Heart left ventricle (tissue), 16 donors: ENCODE measurements around the gene CCDC169. TPM values are rescaled to one million over a fixed set of nuclear protein-coding genes. Genes with fewer than 3 reads are reported as not detected.

Experiments
- ATAC-seq, 4 donors: fragments of 200-7000 bp; cut with Tn5 transposase; one replicate each; pipeline ENCODE4 v1.9.1; 2020 to 2022; ENCODE audit warnings: moderate library complexity in 4 of 4, mild to moderate bottlenecking in 3 of 4, moderate number of reproducible peaks in 1 of 4
- DNase-seq, 5 donors: peaks; one replicate each; pipeline ENCODE4 v3.0.0-alpha.2; 2020
- H3K27ac ChIP-seq, 12 donors: fragments of 200-600 bp; sonication (generic) in 4 of 12; one replicate each; pipeline versions ENCODE4 v1.5.0 to v1.8.0; 2016 to 2022; ENCODE audit warnings: mild to moderate bottlenecking in 2 of 12
- H3K27me3 ChIP-seq, 9 donors: fragments of 200-600 bp; sonication (generic) in 2 of 9; one replicate each; pipeline versions ENCODE4 v1.5.1 to v1.8.0; 2016 to 2022; ENCODE audit warnings: mild to moderate bottlenecking in 3 of 9
- H3K36me3 ChIP-seq, 9 donors: fragments of 200-600 bp; sonication (generic) in 2 of 9; one replicate each; pipeline versions ENCODE4 v1.5.0 to v1.8.0; 2018 to 2022; ENCODE audit warnings: mild to moderate bottlenecking in 2 of 9
- H3K4me1 ChIP-seq, 12 donors: fragments of 200-600 bp; sonication (generic) in 4 of 12; one replicate each; pipeline versions ENCODE4 v1.5.0 to v1.8.0; 2016 to 2022; ENCODE audit warnings: mild to moderate bottlenecking in 3 of 12
- H3K4me3 ChIP-seq, 12 donors: fragments of 200-600 bp; sonication (generic) in 4 of 12; one replicate each; pipeline versions ENCODE4 v1.5.0 to v1.8.0; 2017 to 2022; ENCODE audit warnings: mild to moderate bottlenecking in 9 of 12, moderate library complexity in 4 of 12
- H3K9me3 ChIP-seq, 12 donors: fragments of 200-600 bp; sonication (generic) in 4 of 12; one replicate each; pipeline versions ENCODE4 v1.5.0 to v1.8.0; 2016 to 2022; ENCODE audit warnings: mild to moderate bottlenecking in 1 of 12
- CTCF ChIP-seq, 12 donors: fragments of 200-600 bp; sonication (generic) in 4 of 12; IDR thresholded peaks; one replicate each; pipeline versions ENCODE4 v1.5.0 to v1.8.0; 2018 to 2022; ENCODE audit warnings: antibody characterized with exemption in 12 of 12, mild to moderate bottlenecking in 5 of 12
- POLR2A ChIP-seq, 2 donors: fragments of 450-650 bp; IDR thresholded peaks; one replicate each; pipeline ENCODE4 v1.6.1; 2017; ENCODE audit warnings: antibody characterized with exemption in 2 of 2, mild to moderate bottlenecking in 2 of 2, moderate library complexity in 2 of 2
- WGBS, 4 donors: extraction: QIAGEN DNeasy Blood & Tissue Kit in 2 of 4; methylation state at CpG; one replicate each; pipeline versions ENCODE4 v1.1.5 to v1.1.7; 2013 to 2018; 5-methylcytosine and 5-hydroxymethylcytosine counted together
- intact Hi-C, 10 donors: fragments of 100-400 bp; cut with DNase I; formaldehyde crosslinking; loops; one replicate each; pipeline versions ENCODE4 v1.11.1 to v1.14.2; 2022
- polyA plus RNA-seq, 2 donors: library from polyadenylated mRNA; stranded (reverse); fragments of 200-250 nt; gene quantifications; one replicate each; pipeline ENCODE4 v1.2.3, GENCODE V29; 2013
- total RNA-seq, 9 donors: library from RNA; depleted of rRNA in 2 of 9; stranded (reverse); fragments of >200 nt in 2 of 9; fragmentation: NEBNext Ultra II Directional in 3 of 9; extraction: Animal tissue kit (Norgen Biotek cat#: 25700) in 3 of 9; gene quantifications; one replicate each; pipeline versions ENCODE4 v1.1.0 to v1.2.4, GENCODE V29; 2016 to 2023
- donor health status: ischemic (EF 13 %, LVEDD 7.1; RV severe dilation, severe dysfunction).
- donor health status: healthy with polysubstance abuse.
- donor health status: DM: no; HTN: yes; CAD: no.
- donor health status: DM: no; HTN: no; CAD: no.
- donor health status: ischemic (EF 25% LVEDD 6.9; RV normal size, moderate dysfunction).
- donor health status: ischemic (EF 25% LVEDD 5.7; RV mildly dilated, moderate dysfunction).
- donor health status: healthy.
- donor health status: DM: yes; HTN: yes; CAD: no.
- donor health status: ischemic (EF 35%, LVEDD 5.7; RV mildly dilated, moderate dysfunction).
- donor health status: nonischemic (EF 11% LVEDD 7.7; RV severe dilation, severe dysfunction).
- donor health status: DM: yes; HTN: yes; CAD: no.
- donor health status: PGD.
- donor health status: ischemic (EF 29% LVEDD 5.4; RV normal size, mild dysfunction).
- donor health status: nonischemic (EF 23%, LVEDD 6.1; RV moderate dilation, normal function).

CCDC169 gene
- total and polyA plus RNA-seq, 11 donors, result 0.20 to 5.7 (median 1.4) TPM

- no peak for TF ChIP-seq POLR2A (IDR thresholded peaks at IDR 0.05)
- no peak for TF ChIP-seq CTCF (IDR thresholded peaks at IDR 0.05)
- ATAC-seq (no peak), DNase-seq (no peak)
- intact Hi-C loops, result no loop called here
- Histone ChIP-seq H3K36me3 (no peaks in the 10 kb centered on the region), H3K9me3 (no peaks in the 10 kb centered on the region), H3K27me3 (no peaks in the 10 kb centered on the region), H3K4me3 (no peak overlapping the region), H3K27ac (no peak overlapping the region), H3K4me1 (no peaks in the 10 kb centered on the region)
- 55 to 63% (median 60%) methylated on average over 6 of the region's 6 CpGs for WGBS, 4 donors
These were observed 105.4 kb downstream of the CCDC169 start for GRCh38 chr13:36192166-36192565.

- Histone ChIP-seq H3K9me3 (no peaks in the 10 kb centered on the region), H3K36me3 (no peaks in the 10 kb centered on the region), H3K4me1 (no peaks in the 10 kb centered on the region), H3K4me3 (no peak overlapping the region), H3K27me3 (no peaks in the 10 kb centered on the region), H3K27ac (no peak overlapping the region)
- 80 to 88% (median 84%) methylated on average over 3 of the region's 3 CpGs for WGBS, 4 donors
- ATAC-seq (no peak), DNase-seq (no peak)
- intact Hi-C loops, result no loop called here
- TF ChIP-seq POLR2A (IDR thresholded peaks at IDR 0.05), result no peak
- no peak for TF ChIP-seq CTCF (IDR thresholded peaks at IDR 0.05)
These were observed 106.8 kb downstream of the CCDC169 start for GRCh38 chr13:36190771-36191170.

GRCh38 chr13:36188441-36188840, 109.2 kb downstream of the CCDC169 start:
- TF ChIP-seq POLR2A (IDR thresholded peaks at IDR 0.05) (no peak), CTCF (IDR thresholded peaks at IDR 0.05) (no peak)

GRCh38 chr13:36183901-36184300, 113.7 kb downstream of the CCDC169 start:
- intact Hi-C loops, result no loop called here
- ATAC-seq (no peak), DNase-seq (no peak)
- no peak overlapping the region for H3K27ac ChIP-seq
- TF ChIP-seq POLR2A (IDR thresholded peaks at IDR 0.05) (no peak), CTCF (IDR thresholded peaks at IDR 0.05) (no peak)
- no peak overlapping the region for H3K4me3 ChIP-seq
- no peaks in the 10 kb centered on the region for H3K36me3 ChIP-seq
- no peaks in the 10 kb centered on the region for H3K4me1 ChIP-seq
- no peaks in the 10 kb centered on the region for H3K9me3 ChIP-seq
- no peaks in the 10 kb centered on the region for H3K27me3 ChIP-seq

More at GRCh38 chr13:36188441-36188840, 109.2 kb downstream of the CCDC169 start:
- Histone ChIP-seq H3K4me3 (no peak overlapping the region), H3K27ac (no peak overlapping the region), H3K36me3 (no peaks in the 10 kb centered on the region), H3K9me3 (no peaks in the 10 kb centered on the region), H3K27me3 (no peaks in the 10 kb centered on the region), H3K4me1 (no peaks in the 10 kb centered on the region)
- no peak for ATAC-seq
- intact Hi-C loops, result no loop called here
- 88 to 90% (median 90%) methylated on average over 1 of the region's 1 CpG for WGBS, 4 donors
- DNase-seq, result no peak

Other genes starting within 250 kb of the CCDC169 start
- 10 to 100 TPM in 6 of 9 donors, 1 to 10 TPM in 3; 6.1 to 15.9 (median 11.6) TPM for gene DCLK1, start 166.4 kb downstream of the CCDC169 start, total RNA-seq
- 1 to 10 TPM; 3.4 to 5.2 TPM for gene DCLK1, start 166.4 kb downstream of the CCDC169 start, polyA plus RNA-seq
- 1 to 10 TPM in 2 of 9 donors, under 1 TPM in 3, not detected in 4; 0.23 to 2.9 (median 0.68) TPM for gene SOHLH2, start 83.3 kb downstream of the CCDC169 start, total RNA-seq
- under 1 TPM; 0.15 to 0.76 TPM for gene SOHLH2, start 83.3 kb downstream of the CCDC169 start, polyA plus RNA-seq
- 10 to 100 TPM; 31.0 to 41.5 (median 34.7) TPM for gene SPART, start 48.6 kb upstream of the CCDC169 start, total RNA-seq
- gene SPART, start 48.6 kb upstream of the CCDC169 start, polyA plus RNA-seq, result 10 to 100 TPM; 12.5 to 23.5 TPM
- gene CCNA1, start 134.7 kb upstream of the CCDC169 start, total RNA-seq, result 1 to 10 TPM in 1 of 9 donors, under 1 TPM in 6, not detected in 2; 0.15 to 1.1 (median 0.23) TPM
- under 1 TPM; 0.15 to 0.38 TPM for gene CCNA1, start 134.7 kb upstream of the CCDC169 start, polyA plus RNA-seq